HepG2 (cell line): ENCODE data around the gene CTDSP1. TPM values are rescaled to one million over a fixed set of nuclear protein-coding genes. Genes with fewer than 3 reads are reported as not detected.

Experiments used
- AFF4 ChIP-seq: sonication (generic); formaldehyde crosslinking; IDR thresholded peaks from 2 replicates; pipeline ENCODE4 v1.4.0; 2020; ENCODE audit warnings: missing genetic modification reagents
- ARID4A ChIP-seq: sonication (generic); formaldehyde crosslinking; IDR thresholded peaks from 2 replicates; pipeline ENCODE4 v1.5.0; 2020; ENCODE audit warnings: mild to moderate bottlenecking, missing genetic modification reagents, borderline replicate concordance
- CC2D1A ChIP-seq: sonication (generic); formaldehyde crosslinking; IDR thresholded peaks from 2 replicates; pipeline ENCODE4 v1.8.1; 2023; ENCODE audit warnings: mild to moderate bottlenecking, missing genetic modification reagents
- CREM ChIP-seq, 2 experiments: sonication (generic) in 1 of 2; formaldehyde crosslinking in 1 of 2; IDR thresholded peaks; 2 replicates each; pipeline versions ENCODE4 v1.4.0 to v1.6.1; 2016 to 2020; ENCODE audit warnings: antibody characterized with exemption in 1 of 2, mild to moderate bottlenecking in 1 of 2, missing genetic modification reagents in 1 of 2
- ELF3 ChIP-seq: IDR thresholded peaks from 2 replicates; pipeline ENCODE4 v1.6.1; 2016; ENCODE audit warnings: missing genetic modification reagents, missing compliant biosample characterization
- FIP1L1 ChIP-seq: fragments of 200-400 bp; formaldehyde crosslinking; IDR thresholded peaks from 2 replicates; pipeline ENCODE4 v1.6.1; 2018; ENCODE audit warnings: low read depth, mild to moderate bottlenecking, low read length, moderate library complexity, borderline replicate concordance; ENCODE audit not compliant: insufficient read depth
- GLI4 ChIP-seq: sonication (generic); formaldehyde crosslinking; IDR thresholded peaks from 2 replicates; pipeline ENCODE4 v1.5.1; 2020; ENCODE audit warnings: missing genetic modification reagents, mild to moderate bottlenecking, moderate library complexity, borderline replicate concordance
- HINFP ChIP-seq: sonication (generic); formaldehyde crosslinking; IDR thresholded peaks from 2 replicates; pipeline ENCODE4 v1.4.0; 2020; ENCODE audit warnings: low read depth, mild to moderate bottlenecking, missing genetic modification reagents
- HOXD1 ChIP-seq: sonication (generic); formaldehyde crosslinking; IDR thresholded peaks from 2 replicates; pipeline ENCODE4 v1.5.0; 2020; ENCODE audit warnings: missing genetic modification reagents
- JARID2 ChIP-seq: sonication (generic); formaldehyde crosslinking; IDR thresholded peaks from 2 replicates; pipeline ENCODE4 v1.8.1; 2023; ENCODE audit warnings: missing genetic modification reagents, inconsistent platforms; ENCODE audit not compliant: insufficient replicate concordance
- NR1H2 ChIP-seq: sonication (generic); formaldehyde crosslinking; IDR thresholded peaks from 2 replicates; pipeline ENCODE4 v1.8.1; 2022; ENCODE audit warnings: low read depth, missing genetic modification reagents, borderline replicate concordance
- NR2F2 ChIP-seq: IDR thresholded peaks from 2 replicates; pipeline ENCODE4 v1.6.1; 2012; ENCODE audit warnings: low read depth, inconsistent platforms, borderline replicate concordance
- PHF20 ChIP-seq: sonication (generic); formaldehyde crosslinking; IDR thresholded peaks from 2 replicates; pipeline ENCODE4 v1.5.0; 2020; ENCODE audit warnings: mild to moderate bottlenecking, missing genetic modification reagents
- POLR2AphosphoS2 ChIP-seq: IDR thresholded peaks from 2 replicates; pipeline ENCODE4 v1.6.1; 2011; ENCODE audit warnings: low read depth, low read length, improper control_type of control experiment
- SMARCC2 ChIP-seq: fragments of 450-650 bp; IDR thresholded peaks from 2 replicates; pipeline ENCODE4 v1.6.1; 2017; ENCODE audit warnings: antibody characterized with exemption, mild to moderate bottlenecking
- SNAPC2 ChIP-seq: sonication (generic); formaldehyde crosslinking; IDR thresholded peaks from 2 replicates; pipeline ENCODE4 v1.8.1; 2022; ENCODE audit warnings: mild to moderate bottlenecking, missing genetic modification reagents
- ZNF10 ChIP-seq: sonication (generic); formaldehyde crosslinking; IDR thresholded peaks from 2 replicates; pipeline ENCODE4 v1.4.0; 2020; ENCODE audit warnings: mild to moderate bottlenecking, low read depth, missing genetic modification reagents, borderline replicate concordance
- ZNF768 ChIP-seq: sonication (generic); formaldehyde crosslinking; IDR thresholded peaks from 2 replicates; pipeline ENCODE4 v1.4.0; 2020; ENCODE audit warnings: missing genetic modification reagents
- ZNF775 ChIP-seq: sonication (generic); formaldehyde crosslinking; IDR thresholded peaks from 2 replicates; pipeline ENCODE4 v1.4.0; 2020; ENCODE audit warnings: missing genetic modification reagents, mild to moderate bottlenecking, moderate library complexity, borderline replicate concordance
- polyA plus RNA-seq, 8 experiments: library from polyadenylated mRNA; depleted of rRNA in 3 of 8; stranded (reverse) in 7 of 8; unstranded in 1 of 8; fragments of >200 nt; fragmentation: Illumina TruSeq in 4 of 8; extraction: Trizol in 4 of 8; gene quantifications; 2 replicates each; pipeline versions ENCODE4 v1.2.1 to v1.2.3, GENCODE V29; 2011 to 2016; ENCODE audit warnings: low read depth in 4 of 8, missing spikeins in 1 of 8, mixed read lengths in 1 of 8; ENCODE audit not compliant: insufficient read depth in 1 of 8
- total RNA-seq, 5 experiments: library from RNA; depleted of rRNA; stranded (reverse); fragments of >200 nt; fragmentation: Illumina TruSeq; extraction: Trizol; gene quantifications; 2 replicates each; pipeline ENCODE4 v1.2.3, GENCODE V29; 2016; ENCODE audit warnings: low read depth in 1 of 5

Gene CTDSP1
- total and polyA plus RNA-seq, 2 of the 13 experiments (the other 11 are each of a cell fraction or from before 2014, with no cell fraction given) = 91.0 to 268 TPM

GRCh38 chr2:218395826-218396687, 3.6 kb upstream of the CTDSP1 start (continued):
- no peak for TF ChIP-seq AFF4 (CRISPR knock-in tag)
- peak; percentile 94 for TF ChIP-seq HOXD1
- no peak for TF ChIP-seq JARID2 (CRISPR knock-in tag)
- peak; percentile 95; the same call in 1 of the 2 replicates for TF ChIP-seq FIP1L1
- peak; percentile 60; the same call in 1 of the 2 replicates for TF ChIP-seq PHF20 (CRISPR knock-in tag)
- peak; percentile 81 for TF ChIP-seq SNAPC2
- peak; percentile 94; the same call in 1 of the 2 replicates for TF ChIP-seq HINFP (CRISPR knock-in tag)
- no peak for TF ChIP-seq POLR2AphosphoS2
- TF ChIP-seq NR1H2 (CRISPR knock-in tag) = 0 out of 2 replicates have a peak, but pooled peaks have one; percentile 50
- no peak for TF ChIP-seq SMARCC2
- no peak for TF ChIP-seq GLI4 (CRISPR knock-in tag)
- TF ChIP-seq ARID4A (CRISPR knock-in tag) = peak; percentile 74; the same call in 1 of the 2 replicates
- TF ChIP-seq CC2D1A (CRISPR knock-in tag) = no peak
- peak; percentile 83; the same call in 1 of the 2 replicates for TF ChIP-seq ZNF775
- peak; percentile 51 for TF ChIP-seq CREM (IDR thresholded peaks at IDR 0.05)
- no peak for TF ChIP-seq CREM (CRISPR knock-in tag; IDR thresholded peaks at IDR 0.05)
- TF ChIP-seq ZNF10 = no peak
- TF ChIP-seq ELF3 (CRISPR knock-in tag) = peak; percentile 94
- peak; percentile 53 for TF ChIP-seq ZNF768
- no peak for TF ChIP-seq NR2F2
